Muscle of arm (tissue), 14 donors: ENCODE results near the gene IDH2. TPM values are rescaled to one million over a fixed set of nuclear protein-coding genes. Genes with fewer than 3 reads are reported as not detected.
"Not testable (repeated sequence)": the region's sequence is repeated elsewhere in the genome, so short reads cannot be mapped to it uniquely, and the experiment has no call there.

ENCODE experiments used
- DNase-seq: peaks from one replicate; pipeline ENCODE4 v3.0.0-alpha.2; 2013
- long read RNA-seq, 11 donors: transcript quantifications; one replicate each; lab custom pipeline, GENCODE V29; 2026
- polyA plus RNA-seq, 12 donors: library from polyadenylated mRNA; unstranded; fragments of 120-200 nt; gene quantifications; one replicate each; pipeline ENCODE4 v1.2.1, GENCODE V29; 2013; ENCODE audit not compliant: insufficient read length in 12 of 12

IDH2 gene
- polyA plus RNA-seq, result 100 to 1,000 TPM in 11 of 12 donors, not detected in 1; 159 to 288 (median 245) TPM
- long read RNA-seq, donor 1, transcript IDH2-201 (11 exons, 2,694 nt), result major isoform, 39 of 64 reads
- long read RNA-seq, donor 1, partial matches to known transcripts, result 25 of 64 reads
- long read RNA-seq, donor 1, other reads (novel, unspliced or antisense), result 0 of 64 reads
- long read RNA-seq, donor 2, transcript IDH2-201 (11 exons, 2,694 nt), result major isoform, 124 of 141 reads
- long read RNA-seq, donor 2, transcript IDH2-204 (9 exons, 1,449 nt), result minor isoform, 6 of 141 reads
- long read RNA-seq, donor 2, partial matches to known transcripts, result 11 of 141 reads
- long read RNA-seq, donor 2, other reads (novel, unspliced or antisense), result 0 of 141 reads
- long read RNA-seq, donor 3, transcript IDH2-201 (11 exons, 2,694 nt), result major isoform, 38 of 42 reads
- long read RNA-seq, donor 3, partial matches to known transcripts, result 0 of 42 reads
- long read RNA-seq, donor 3, other reads (novel, unspliced or antisense), result 0 of 42 reads
- long read RNA-seq, donor 4, transcript IDH2-201 (11 exons, 2,694 nt), result major isoform, 31 of 37 reads
- long read RNA-seq, donor 4, partial matches to known transcripts, result 5 of 37 reads
- long read RNA-seq, donor 4, other reads (novel, unspliced or antisense), result 0 of 37 reads
- long read RNA-seq, donor 5, transcript IDH2-201 (11 exons, 2,694 nt), result major isoform, 129 of 160 reads
- long read RNA-seq, donor 5, partial matches to known transcripts, result 28 of 160 reads
- long read RNA-seq, donor 5, other reads (novel, unspliced or antisense), result 0 of 160 reads
- long read RNA-seq, donor 6, transcript IDH2-201 (11 exons, 2,694 nt), result major isoform, 49 of 67 reads
- long read RNA-seq, donor 6, partial matches to known transcripts, result 17 of 67 reads
- long read RNA-seq, donor 6, other reads (novel, unspliced or antisense), result 0 of 67 reads
- long read RNA-seq, donor 7, transcript IDH2-201 (11 exons, 2,694 nt), result major isoform, 32 of 32 reads
- long read RNA-seq, donor 7, partial matches to known transcripts, result 0 of 32 reads
- long read RNA-seq, donor 7, other reads (novel, unspliced or antisense), result 0 of 32 reads
- long read RNA-seq, donor 8, transcript IDH2-201 (11 exons, 2,694 nt), result major isoform, 95 of 119 reads
- long read RNA-seq, donor 8, partial matches to known transcripts, result 20 of 119 reads
- long read RNA-seq, donor 8, other reads (novel, unspliced or antisense), result 0 of 119 reads
- long read RNA-seq, donor 9, transcript IDH2-201 (11 exons, 2,694 nt), result major isoform, 41 of 60 reads
- long read RNA-seq, donor 9, partial matches to known transcripts, result 18 of 60 reads
- long read RNA-seq, donor 9, other reads (novel, unspliced or antisense), result 0 of 60 reads
- long read RNA-seq, donor 10, transcript IDH2-201 (11 exons, 2,694 nt), result major isoform, 94 of 104 reads
- long read RNA-seq, donor 10, transcript IDH2-204 (9 exons, 1,449 nt), result minor isoform, 5 of 104 reads
- long read RNA-seq, donor 10, partial matches to known transcripts, result 5 of 104 reads
- long read RNA-seq, donor 10, other reads (novel, unspliced or antisense), result 0 of 104 reads
- long read RNA-seq, donor 11, transcript IDH2-201 (11 exons, 2,694 nt), result major isoform, 105 of 145 reads
- long read RNA-seq, donor 11, partial matches to known transcripts, result 38 of 145 reads
- long read RNA-seq, donor 11, other reads (novel, unspliced or antisense), result 0 of 145 reads

DNA sequence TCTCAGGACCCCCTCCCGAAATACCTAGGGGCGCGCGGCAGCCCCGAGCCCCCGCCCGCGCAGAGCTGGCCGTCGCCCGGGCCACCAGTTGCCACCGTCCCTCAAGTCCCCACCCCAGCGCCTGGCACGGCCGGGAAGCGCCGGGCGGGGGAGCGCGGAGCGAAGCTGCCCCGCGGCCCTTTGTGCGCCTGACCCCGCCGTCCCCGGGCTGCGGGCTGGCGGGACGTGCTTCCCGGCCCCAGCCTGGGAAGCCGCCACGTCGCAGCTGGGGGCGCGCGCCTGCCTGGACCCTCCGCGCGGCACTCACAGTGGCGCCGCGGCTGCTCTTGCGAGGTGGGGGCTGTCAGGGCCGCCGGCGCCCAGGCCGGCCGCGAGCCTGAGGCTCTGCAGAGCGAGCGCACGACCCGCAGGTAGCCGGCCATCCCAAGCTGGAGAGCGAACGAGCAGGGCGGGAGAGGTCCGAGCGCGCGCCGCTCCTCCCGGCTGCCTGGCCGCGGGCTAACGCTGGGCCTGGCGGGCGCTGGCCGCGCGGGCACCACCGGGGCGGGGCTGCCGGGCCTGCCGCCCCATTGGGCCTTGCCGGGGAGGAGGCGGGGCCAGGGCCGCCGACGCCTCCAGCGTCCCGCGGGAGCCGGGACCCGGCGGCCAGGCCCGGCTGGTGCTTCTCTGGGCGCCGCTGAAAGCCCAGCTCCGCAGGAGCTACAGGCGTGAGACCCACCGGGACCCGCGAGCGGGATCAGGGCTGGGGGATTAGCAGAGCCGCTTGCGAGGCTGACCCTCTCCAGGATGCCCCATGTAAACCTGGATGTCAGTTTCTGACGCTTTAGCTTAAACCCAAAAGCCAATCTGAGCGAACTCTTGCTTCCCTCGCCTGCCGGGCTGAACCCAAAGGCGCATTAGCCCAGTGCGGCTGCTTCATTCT, at the start of gene IDH2:
Gene IDH2 (minus strand): TSS at position 500 of the 922 bp plus-strand sequence. CDS start 78 bp downstream, at position 422.
- peak; percentile 67 for DNase-seq

DNA sequence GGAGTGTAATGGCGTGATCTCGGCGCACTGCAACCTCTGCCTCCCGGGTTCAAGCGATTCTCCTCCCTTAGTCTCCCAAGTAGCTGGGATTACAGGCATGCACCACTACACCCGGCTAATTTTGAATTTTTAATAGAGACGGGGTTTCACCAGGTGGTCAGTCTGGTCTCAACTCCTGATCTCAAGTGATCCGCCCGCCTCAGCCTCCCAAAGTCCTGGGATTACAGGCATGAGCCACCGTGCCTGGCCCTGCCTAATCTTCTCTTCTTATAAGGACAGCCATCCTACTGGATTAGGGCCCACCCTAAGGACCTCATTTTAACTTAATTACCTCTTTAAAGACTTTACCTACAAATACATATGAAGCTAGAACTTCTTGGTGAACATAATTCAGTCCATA, 48.3 kb upstream of the IDH2 start:
- DNase-seq, result not testable (repeated sequence)

DNA sequence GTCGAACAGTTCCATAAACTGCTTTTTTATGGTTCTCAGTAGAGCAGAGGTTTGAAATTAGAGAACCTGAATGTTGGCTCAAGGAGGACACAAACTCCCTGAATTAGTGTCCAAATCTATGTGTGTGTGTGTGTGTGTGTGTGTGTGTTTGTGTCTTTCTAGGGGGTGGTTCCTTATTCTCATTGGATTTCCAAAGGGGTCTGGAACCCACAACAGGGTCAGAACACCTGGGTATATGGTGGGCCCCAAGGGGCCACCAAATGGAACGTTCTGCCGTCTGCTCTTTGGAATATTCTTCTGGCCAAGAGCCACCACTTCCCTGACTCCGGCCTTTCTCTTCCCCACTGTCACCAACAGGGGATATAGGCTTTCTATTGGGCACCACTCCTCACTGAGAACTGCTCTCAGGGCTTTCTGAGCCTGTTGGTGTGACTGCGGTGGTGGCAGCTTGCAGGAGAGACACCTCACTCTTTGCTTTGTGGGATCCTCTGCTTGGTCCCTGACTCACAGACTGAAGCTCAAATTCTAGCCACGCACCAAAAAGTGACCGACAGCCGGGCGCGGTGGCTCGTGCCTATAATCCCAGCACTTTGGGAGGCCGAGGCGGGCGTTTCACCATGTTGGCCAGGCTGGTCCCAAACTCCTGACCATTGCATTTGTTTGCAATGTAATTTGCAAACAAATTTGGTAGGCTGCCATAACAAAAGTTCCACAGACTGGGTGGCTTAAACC, 47.5 kb upstream of the IDH2 start:
- DNase-seq, result no peak

DNA sequence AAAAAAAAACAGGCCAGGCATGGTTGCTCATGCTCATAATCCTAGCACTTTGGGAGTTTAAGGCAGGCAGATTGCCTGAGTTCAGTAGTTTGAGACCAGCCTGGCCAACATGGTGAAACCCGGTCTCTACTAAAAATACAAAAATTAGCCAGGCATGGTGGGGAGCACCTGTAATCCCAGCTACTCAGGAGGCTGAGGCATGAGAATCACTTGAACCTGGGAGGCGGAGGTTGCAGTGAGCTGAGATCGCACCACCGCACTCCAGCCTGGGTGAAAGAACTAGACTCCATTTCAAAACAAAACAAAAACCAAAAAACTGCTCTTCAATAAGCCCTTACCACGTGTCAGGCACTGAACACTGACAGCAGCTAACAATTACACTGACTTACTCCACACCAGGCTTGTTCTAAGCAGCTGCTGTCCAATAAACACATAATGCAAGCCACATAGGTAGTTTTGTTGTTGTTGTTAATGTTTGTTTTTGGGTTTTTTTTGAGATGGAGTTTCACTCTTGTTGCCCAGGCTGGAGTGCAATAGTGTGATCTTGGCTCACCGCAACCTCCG, 44.0 kb upstream of the IDH2 start:
- DNase-seq, result not testable (repeated sequence)

DNA sequence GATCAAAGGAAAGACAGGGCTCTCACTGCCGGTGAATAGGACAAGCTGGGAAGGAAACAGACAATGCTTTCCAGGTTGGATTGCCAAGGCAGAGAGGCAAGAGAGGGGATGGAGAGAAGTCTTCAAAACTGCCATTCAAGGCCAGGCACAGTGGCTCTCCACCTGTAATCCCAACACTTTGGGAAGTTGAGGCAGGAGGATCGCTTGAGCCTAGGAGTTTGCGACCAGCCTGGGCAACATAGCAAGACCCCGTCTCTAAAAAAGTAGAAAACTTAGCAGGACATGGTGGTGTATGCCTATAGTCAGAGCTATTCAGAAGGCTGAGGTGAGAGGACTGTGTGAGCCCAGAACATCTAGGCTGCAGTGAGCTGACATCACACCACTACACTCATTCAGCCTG, 43.5 kb upstream of the IDH2 start:
- DNase-seq, result no peak

DNA sequence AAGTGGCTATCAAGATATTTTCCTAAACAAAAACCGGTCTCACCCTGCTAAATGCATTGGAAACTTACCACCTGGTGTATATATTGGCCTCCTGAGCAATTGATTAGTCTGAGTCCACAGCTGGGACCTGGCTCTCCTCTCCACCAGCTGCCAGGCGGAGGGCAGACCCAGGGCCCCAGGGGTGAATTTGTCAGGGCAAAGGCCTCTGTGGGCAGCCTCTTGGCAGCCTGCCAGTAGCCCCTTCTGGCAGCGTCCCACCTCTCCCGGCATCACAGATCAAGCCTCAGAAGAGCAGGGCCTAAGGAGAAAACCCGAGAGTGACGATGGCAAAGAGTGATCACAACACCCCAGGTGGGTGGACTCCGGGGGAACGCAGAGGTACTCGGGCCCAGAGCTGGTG, 43.0 kb upstream of the IDH2 start:
- no peak for DNase-seq

DNA sequence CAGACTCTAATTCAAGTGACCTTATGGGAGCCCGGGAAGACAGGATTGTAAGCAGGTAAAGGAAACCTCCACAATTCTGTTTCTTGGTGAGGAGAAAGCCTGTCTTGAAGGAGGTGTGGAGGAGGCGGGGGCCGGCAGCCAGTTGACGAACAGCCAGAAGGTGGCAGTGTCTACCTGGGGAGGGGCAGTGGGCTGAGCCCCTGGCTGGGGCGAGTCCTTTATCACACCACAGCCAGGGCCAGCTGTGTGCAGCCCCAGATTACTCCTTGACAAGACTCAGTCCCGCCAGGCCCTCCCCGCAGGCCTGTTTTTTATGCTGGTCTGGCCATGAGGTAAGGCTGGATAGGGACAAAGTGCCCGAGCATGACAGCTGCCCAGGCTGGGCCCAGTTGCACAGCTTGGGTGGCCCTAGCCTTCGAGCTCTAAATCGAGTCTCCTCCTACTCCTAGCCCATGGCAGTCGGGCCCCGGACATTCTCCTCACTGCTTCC, 40.9 kb upstream of the IDH2 start:
- no peak for DNase-seq

DNA sequence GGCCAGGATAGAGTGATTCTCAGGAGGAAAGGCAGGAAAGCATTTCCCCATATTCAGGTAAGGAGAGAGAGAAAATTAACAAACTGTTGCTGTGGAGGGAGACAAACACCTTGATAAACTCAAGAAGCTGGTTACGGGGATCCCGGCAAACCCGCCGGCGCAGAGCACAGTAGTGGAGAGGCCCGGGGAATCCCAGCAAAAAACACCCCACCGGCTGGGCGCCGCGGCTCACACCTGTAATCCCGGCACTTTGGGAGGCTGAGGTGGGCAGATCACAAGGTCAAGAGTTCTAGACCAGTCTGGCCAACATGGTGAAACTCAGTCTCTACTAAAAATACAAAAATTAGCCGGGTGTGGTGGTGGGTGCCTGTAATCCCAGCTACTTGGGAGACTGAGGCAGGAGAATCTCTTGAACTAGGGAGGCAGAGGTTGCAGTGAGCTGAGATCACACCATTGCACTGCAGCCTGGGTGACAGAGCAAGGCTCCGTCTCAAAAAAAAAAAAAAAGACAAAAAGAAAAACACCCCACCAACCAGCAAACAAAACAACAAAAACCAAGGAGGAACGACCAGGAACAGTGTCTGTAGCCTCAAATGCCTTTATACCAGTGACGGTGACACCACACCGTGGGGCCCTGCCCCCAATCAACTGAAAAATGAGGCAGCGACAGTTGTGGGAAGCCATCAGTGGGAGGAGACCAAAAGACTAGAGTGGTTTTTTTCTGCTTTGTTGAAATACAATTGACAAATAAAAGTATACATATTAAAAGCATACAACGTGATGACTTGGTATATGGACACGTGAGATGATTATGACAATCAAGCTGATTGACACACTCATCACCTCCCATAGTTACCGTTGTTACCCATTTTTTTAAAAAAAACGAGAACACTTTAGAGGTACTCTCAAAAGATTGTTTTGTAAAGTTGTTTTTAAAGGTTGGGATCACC, 40.2 kb upstream of the IDH2 start:
- DNase-seq, result no peak

DNA sequence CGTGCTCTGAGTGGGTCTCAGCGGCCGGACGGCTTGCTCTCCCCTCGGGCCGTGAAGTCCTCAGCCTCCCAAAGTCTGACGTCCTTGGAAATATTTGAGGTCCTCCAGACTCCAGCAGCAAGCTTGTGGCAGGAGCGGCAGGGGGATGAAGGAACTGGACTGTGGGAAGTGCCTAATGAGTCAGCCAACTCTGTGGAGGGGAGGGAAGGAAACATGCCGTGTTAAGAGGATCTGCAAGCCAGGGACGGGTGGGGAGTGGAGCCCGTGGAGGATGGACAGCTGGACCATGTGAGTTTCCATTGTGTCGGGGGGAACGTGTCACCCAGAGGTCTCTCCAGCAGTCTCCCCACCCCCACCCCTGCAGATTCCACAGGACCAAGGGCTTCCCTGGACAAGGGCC, 39.4 kb upstream of the IDH2 start:
- DNase-seq, result no peak

DNA sequence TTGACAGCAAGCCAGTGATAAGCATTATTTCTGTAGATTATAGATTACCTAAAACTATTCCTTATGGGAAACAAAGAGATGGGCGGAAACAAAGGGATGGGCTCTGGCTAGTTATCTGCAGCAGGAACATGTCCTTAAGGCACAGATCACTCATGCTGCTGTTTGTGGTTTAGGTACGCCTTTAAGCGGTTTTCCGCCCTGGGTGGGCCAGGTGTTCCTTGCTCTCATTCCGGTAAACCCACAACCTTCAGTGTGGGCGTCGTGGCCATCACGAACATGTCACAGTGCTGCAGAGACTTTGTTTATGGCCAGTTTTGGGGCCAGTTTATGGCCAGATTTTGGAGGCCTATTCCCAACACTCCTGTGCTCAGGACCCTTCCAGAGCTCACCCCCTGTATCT, 37.3 kb upstream of the IDH2 start:
- not testable (repeated sequence) for DNase-seq

DNA sequence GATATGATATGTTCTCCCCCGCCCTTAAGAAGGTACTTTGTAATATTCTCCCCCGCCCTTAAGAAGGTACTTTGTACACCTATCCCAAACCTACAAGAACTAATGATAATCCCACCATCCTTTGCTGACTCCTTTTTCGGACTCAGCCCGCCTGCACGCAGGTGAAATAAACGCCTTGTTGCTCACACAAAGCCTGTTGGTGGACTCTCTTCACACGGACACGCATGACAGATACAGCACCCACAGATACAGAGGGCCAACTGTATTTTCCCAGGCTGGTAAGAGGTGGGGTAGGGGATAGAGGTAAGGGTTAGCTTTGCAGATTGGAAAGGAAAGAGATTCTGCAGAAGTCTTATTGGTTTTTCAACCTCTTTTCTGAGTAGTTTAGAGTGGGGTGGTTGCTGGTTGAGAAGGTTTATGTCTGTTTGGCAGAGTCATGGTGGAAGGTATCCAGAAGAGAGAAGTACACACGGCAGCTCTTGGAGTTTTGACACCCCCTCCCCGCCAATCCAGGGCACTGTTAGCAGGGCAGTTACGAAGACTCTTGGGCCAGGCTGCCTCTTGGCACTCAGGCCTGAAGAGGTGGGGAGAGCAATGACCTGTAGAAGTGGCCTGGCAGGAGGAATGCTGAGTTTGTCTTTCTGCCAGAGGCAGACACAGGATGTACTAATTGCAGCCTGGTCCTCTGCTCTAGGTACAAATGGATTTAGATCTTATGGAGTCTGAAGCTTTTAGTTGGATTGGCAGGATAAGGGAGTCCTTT, 36.0 kb upstream of the IDH2 start:
- DNase-seq, result no peak

DNA sequence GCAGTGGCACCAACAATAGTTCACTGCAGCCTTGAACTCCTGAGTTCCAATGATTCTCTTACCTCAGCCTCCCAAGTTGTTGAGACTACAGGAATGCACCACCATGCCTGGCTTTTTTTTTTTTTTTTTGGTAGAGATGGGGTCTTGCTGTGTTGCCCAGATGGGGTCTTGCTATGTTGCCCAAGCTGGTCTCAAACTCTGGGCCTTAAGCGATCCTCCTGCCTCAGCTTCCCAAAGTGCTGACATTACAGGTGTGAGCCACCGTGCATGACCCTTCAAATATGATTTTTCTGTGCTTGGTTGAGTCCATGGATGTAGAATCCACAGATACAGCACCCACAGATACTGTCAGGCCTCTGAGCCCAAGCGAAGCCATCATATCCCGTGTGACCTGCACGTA, 30.2 kb upstream of the IDH2 start:
- DNase-seq, result no peak

DNA sequence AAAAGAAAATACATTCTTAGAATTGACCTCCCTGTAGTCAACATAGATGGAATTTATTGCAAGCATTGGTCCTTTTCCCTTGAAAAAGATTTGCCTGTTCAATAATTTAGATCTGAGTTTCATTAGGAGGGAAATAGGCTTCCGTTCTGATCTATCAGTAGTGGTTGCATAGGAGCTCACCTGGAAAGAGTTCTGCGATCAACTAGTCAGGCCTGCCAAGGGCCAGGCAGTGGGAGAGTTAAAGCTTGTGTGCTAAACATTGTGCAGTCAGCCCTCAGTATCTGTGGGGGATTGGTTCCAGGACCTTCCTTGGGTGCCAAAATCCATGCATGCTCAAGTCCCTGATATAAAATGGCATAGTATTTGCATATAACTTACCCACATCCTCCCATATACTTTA, 29.6 kb upstream of the IDH2 start:
- no peak for DNase-seq

DNA sequence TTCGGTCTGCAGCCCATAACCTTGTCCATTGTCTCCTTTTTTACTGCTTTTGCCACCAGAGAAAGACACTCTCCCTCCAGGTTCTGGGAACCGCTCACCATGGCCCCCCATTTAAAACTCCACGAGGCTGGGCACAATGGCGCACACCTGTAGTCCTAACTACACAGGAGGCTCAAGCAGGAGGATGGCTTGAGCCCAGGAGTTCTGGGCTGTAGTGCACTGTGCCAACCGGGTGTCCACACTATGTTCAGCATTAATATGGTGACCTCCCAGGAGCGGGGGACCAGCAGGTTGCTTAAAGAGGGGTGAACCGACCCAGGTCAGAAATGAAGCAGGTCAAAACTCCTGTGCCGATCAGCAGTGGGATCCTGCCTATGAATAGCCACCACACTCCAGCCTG, 28.0 kb upstream of the IDH2 start:
- no peak for DNase-seq

DNA sequence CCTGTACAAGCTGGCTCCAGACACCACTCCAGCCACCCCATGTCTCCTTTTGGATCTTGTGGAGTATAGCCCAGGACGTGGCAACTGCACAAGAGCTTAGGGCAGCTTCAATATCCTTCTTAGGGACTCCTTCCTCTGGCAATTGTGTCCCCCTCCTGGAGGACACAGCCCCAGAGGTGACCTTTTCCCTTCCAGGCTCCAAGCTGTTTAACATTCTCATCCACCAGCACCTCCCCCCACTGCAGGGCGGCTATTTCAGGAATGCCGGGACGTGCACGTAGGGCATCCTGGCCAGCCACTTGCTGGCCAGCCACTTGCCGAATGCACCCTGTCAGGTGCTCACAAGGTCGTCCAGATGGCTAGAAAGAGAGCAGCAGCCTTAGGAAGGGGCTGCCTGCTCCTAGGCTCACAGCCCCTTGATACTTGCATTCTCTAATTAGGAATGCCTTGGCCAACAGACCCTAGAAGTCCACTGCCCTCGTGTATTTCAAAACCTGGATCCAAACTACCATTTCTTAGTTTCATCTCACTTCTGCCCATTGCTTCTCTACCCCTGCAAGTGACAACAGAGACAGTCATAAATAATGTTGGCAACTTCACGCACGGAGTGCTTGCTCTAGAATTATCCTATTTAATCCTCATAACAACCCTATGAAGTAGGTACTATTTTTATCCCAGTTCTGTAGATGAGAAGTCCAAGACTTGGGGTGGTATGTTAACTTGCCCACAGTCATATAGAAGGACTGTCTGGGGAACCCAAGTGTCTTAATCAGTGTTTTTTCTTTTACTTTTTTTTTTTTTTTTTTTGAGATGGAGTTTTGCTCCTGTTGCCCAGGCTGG, 24.5 kb upstream of the IDH2 start:
- DNase-seq, result no peak

DNA sequence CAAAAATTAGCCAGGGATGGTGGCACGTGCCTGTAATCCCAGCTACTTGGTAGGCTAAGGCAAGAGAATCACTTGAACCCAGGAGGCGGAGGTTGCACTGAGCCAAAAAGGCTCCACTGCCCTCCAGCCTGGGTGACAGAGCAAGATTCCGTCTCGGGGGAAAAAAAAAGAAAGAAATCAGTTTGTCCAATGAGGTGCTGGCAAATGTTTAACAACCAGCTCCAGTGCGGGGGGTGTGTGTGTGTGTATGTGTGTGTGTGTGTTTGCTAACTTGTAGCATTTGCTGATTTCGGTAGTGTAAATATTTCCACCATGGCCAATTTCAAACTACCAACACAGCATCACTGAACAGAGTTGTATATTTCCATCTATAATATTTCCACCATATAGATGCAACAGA, 23.8 kb upstream of the IDH2 start:
- DNase-seq, result no peak
